ENCODE results near the gene ZNF2.

The ZNF2 gene

GRCh38 chr2:95171902-95172301 is 6.3 kb downstream of the ZNF2 start:
- peaks cover 3% of the 10 kb centered on the region; the same call in 1 of the 2 replicates for H3K9me3 ChIP-seq (ENCODE audit: low read length)
- no peaks in the 10 kb centered on the region for H3K79me2 ChIP-seq (ENCODE audit: insufficient read depth, low read length)

GRCh38 chr2:95174031-95174542 is 8.5 kb downstream of the ZNF2 start:
- no peaks in the 10 kb centered on the region for H3K27me3 ChIP-seq (ENCODE audit: insufficient read depth, low read length)
- no peak overlapping the region for H3K4me3 ChIP-seq (ENCODE audit: low read depth, low read length, poor library complexity, severe bottlenecking)
- H3K4me2 ChIP-seq (ENCODE audit: low read length), result no peak overlapping the region
- no peak overlapping the region for H3K9ac ChIP-seq (ENCODE audit: low read length)
- H3K36me3 ChIP-seq (ENCODE audit: insufficient read depth, low read length), result peaks cover 15% of the 10 kb centered on the region
- no peak overlapping the region for H3K27ac ChIP-seq (ENCODE audit: low read depth, low read length, poor library complexity, severe bottlenecking)
- no peaks in the 10 kb centered on the region for H4K20me1 ChIP-seq (ENCODE audit: insufficient read depth, low read length)
- no peaks in the 10 kb centered on the region for H3K4me1 ChIP-seq (ENCODE audit: insufficient read depth, low read length, severe bottlenecking)
- H3F3A ChIP-seq (ENCODE audit: insufficient read depth, low read length), result no peaks in the 10 kb centered on the region
- H3K79me2 ChIP-seq (ENCODE audit: insufficient read depth, low read length), result no peaks in the 10 kb centered on the region
- peaks cover 3% of the 10 kb centered on the region; the same call in 1 of the 2 replicates for H3K9me3 ChIP-seq (ENCODE audit: low read length)
- H2AFZ ChIP-seq (ENCODE audit: low read length), result no peak overlapping the region
- H3K9me2 ChIP-seq (ENCODE audit: low read depth, low read length), result no peaks in the 10 kb centered on the region
- no peak for TF ChIP-seq EZH2 (IDR thresholded peaks at IDR 0.05; ENCODE audit: borderline replicate concordance, low read length)
- no peak for TF ChIP-seq CTCF (IDR thresholded peaks at IDR 0.05; ENCODE audit: low read length)

More at GRCh38 chr2:95171902-95172301, 6.3 kb downstream of the ZNF2 start:
- Histone ChIP-seq H3K4me2 (ENCODE audit: low read length) (no peak overlapping the region), H3K27ac (ENCODE audit: low read depth, low read length, poor library complexity, severe bottlenecking) (no peak overlapping the region), H3K4me3 (ENCODE audit: low read depth, low read length, poor library complexity, severe bottlenecking) (no peak overlapping the region), H3K36me3 (ENCODE audit: insufficient read depth, low read length) (no peaks in the 10 kb centered on the region), H3K27me3 (ENCODE audit: insufficient read depth, low read length) (no peaks in the 10 kb centered on the region), H2AFZ (ENCODE audit: low read length) (no peak overlapping the region), H3F3A (ENCODE audit: insufficient read depth, low read length) (no peaks in the 10 kb centered on the region), H3K9ac (ENCODE audit: low read length) (no peak overlapping the region), H3K4me1 (ENCODE audit: insufficient read depth, low read length, severe bottlenecking) (no peaks in the 10 kb centered on the region), H4K20me1 (ENCODE audit: insufficient read depth, low read length) (no peaks in the 10 kb centered on the region), H3K9me2 (ENCODE audit: low read depth, low read length) (no peaks in the 10 kb centered on the region)
- TF ChIP-seq EZH2 (IDR thresholded peaks at IDR 0.05; ENCODE audit: borderline replicate concordance, low read length) (no peak), CTCF (IDR thresholded peaks at IDR 0.05; ENCODE audit: low read length) (no peak)

- no peaks in the 10 kb centered on the region for H3K9me2 ChIP-seq (ENCODE audit: low read depth, low read length)
- TF ChIP-seq EZH2 (IDR thresholded peaks at IDR 0.05; ENCODE audit: borderline replicate concordance, low read length), result no peak
- TF ChIP-seq CTCF (IDR thresholded peaks at IDR 0.05; ENCODE audit: low read length), result no peak
- no peak overlapping the region for H3K9ac ChIP-seq (ENCODE audit: low read length)
- no peak overlapping the region for H2AFZ ChIP-seq (ENCODE audit: low read length)
- H3K27me3 ChIP-seq (ENCODE audit: insufficient read depth, low read length), result no peaks in the 10 kb centered on the region
- no peaks in the 10 kb centered on the region for H3F3A ChIP-seq (ENCODE audit: insufficient read depth, low read length)
- peaks cover 18% of the 10 kb centered on the region for H3K9me3 ChIP-seq (ENCODE audit: low read length)
- no peaks in the 10 kb centered on the region for H3K79me2 ChIP-seq (ENCODE audit: insufficient read depth, low read length)
- H3K27ac ChIP-seq (ENCODE audit: low read depth, low read length, poor library complexity, severe bottlenecking), result no peak overlapping the region
- no peaks in the 10 kb centered on the region for H4K20me1 ChIP-seq (ENCODE audit: insufficient read depth, low read length)
- H3K36me3 ChIP-seq (ENCODE audit: insufficient read depth, low read length), result peaks cover 56% of the 10 kb centered on the region
- H3K4me2 ChIP-seq (ENCODE audit: low read length), result no peak overlapping the region
- no peak overlapping the region for H3K4me3 ChIP-seq (ENCODE audit: low read depth, low read length, poor library complexity, severe bottlenecking)
- no peaks in the 10 kb centered on the region for H3K4me1 ChIP-seq (ENCODE audit: insufficient read depth, low read length, severe bottlenecking)
Measured at GRCh38 chr2:95179451-95179850, 13.8 kb downstream of the ZNF2 start.
